GM23338 (cell line): ENCODE data around the gene DCTPP1. TPM values are rescaled to one million over a fixed set of nuclear protein-coding genes. Genes with fewer than 3 reads are reported as not detected.

Source experiments
- ATAC-seq: fragments of 200-7000 bp; cut with Tn5 transposase; 3 replicates; pipeline ENCODE4 v1.9.1; 2020
- DNase-seq: peaks from one replicate; pipeline ENCODE4 v3.0.0-alpha.2; 2015; ENCODE audit warnings: low spot score
- H2AFZ ChIP-seq: fragments of 200-600 bp; sonication (generic); 2 replicates; pipeline ENCODE4 v1.8.0; 2016; ENCODE audit warnings: antibody characterized with exemption, mild to moderate bottlenecking, moderate library complexity
- H3F3A ChIP-seq: fragments of 200-600 bp; sonication (generic); replicated peaks from 2 replicates; pipeline ENCODE4 v1.8.0; 2017; ENCODE audit warnings: antibody characterized with exemption, mixed run types, low read depth
- H3K27ac ChIP-seq: fragments of 200-600 bp; sonication (generic); 2 replicates; pipeline ENCODE4 v1.6.1; 2016; ENCODE audit warnings: low read depth
- H3K27me3 ChIP-seq: fragments of 200-600 bp; sonication (generic); 2 replicates; pipeline ENCODE4 v1.8.0; 2016; ENCODE audit warnings: mild to moderate bottlenecking, mixed run types, moderate library complexity; ENCODE audit not compliant: insufficient read depth
- H3K36me3 ChIP-seq: fragments of 200-600 bp; sonication (generic); 2 replicates; pipeline ENCODE4 v1.8.0; 2016; ENCODE audit warnings: mild to moderate bottlenecking; ENCODE audit not compliant: insufficient read depth
- H3K4me1 ChIP-seq: fragments of 200-600 bp; sonication (generic); 2 replicates; pipeline ENCODE4 v1.8.0; 2016; ENCODE audit warnings: mild to moderate bottlenecking, moderate library complexity; ENCODE audit not compliant: insufficient read depth
- H3K4me2 ChIP-seq: fragments of 200-600 bp; sonication (generic); 2 replicates; pipeline ENCODE4 v1.7.1; 2017; ENCODE audit warnings: mixed run types
- H3K4me3 ChIP-seq: fragments of 200-600 bp; sonication (generic); 2 replicates; pipeline ENCODE4 v1.6.1; 2016; ENCODE audit warnings: mixed run types
- H3K79me2 ChIP-seq: fragments of 200-600 bp; sonication (generic); replicated peaks from 2 replicates; pipeline ENCODE4 v1.8.0; 2017; ENCODE audit warnings: mild to moderate bottlenecking; ENCODE audit not compliant: insufficient read depth
- H3K9me2 ChIP-seq: fragments of 200-600 bp; sonication (generic); 2 replicates; pipeline ENCODE4 v1.8.0; 2017; ENCODE audit not compliant: insufficient read depth
- H4K20me1 ChIP-seq: fragments of 200-600 bp; sonication (generic); replicated peaks from 2 replicates; pipeline ENCODE4 v1.8.0; 2017; ENCODE audit warnings: mild to moderate bottlenecking; ENCODE audit not compliant: insufficient read depth
- H3K27ac Mint-ChIP-seq: 2 replicates; pipeline ENCODE4 v1.8.0; 2020; ENCODE audit warnings: inconsistent platforms, mild to moderate bottlenecking, moderate library complexity, mixed read lengths
- H3K27me3 Mint-ChIP-seq: 3 replicates; pipeline ENCODE4 v1.8.0; 2022; ENCODE audit warnings: low read depth, mild to moderate bottlenecking, moderate library complexity, mixed read lengths, inconsistent platforms; ENCODE audit not compliant: insufficient read depth, poor library complexity
- H3K36me3 Mint-ChIP-seq: 3 replicates; pipeline ENCODE4 v1.8.0; 2021; ENCODE audit warnings: low read depth, mild to moderate bottlenecking, inconsistent platforms, moderate library complexity, mixed read lengths
- H3K4me1 Mint-ChIP-seq: 3 replicates; pipeline ENCODE4 v1.8.0; 2020; ENCODE audit warnings: mild to moderate bottlenecking, inconsistent platforms, mixed read lengths
- H3K4me3 Mint-ChIP-seq: 3 replicates; pipeline ENCODE4 v1.8.0; 2021; ENCODE audit warnings: moderate library complexity, mild to moderate bottlenecking, inconsistent platforms, mixed read lengths
- H3K9me3 Mint-ChIP-seq: 3 replicates; pipeline ENCODE4 v1.8.0; 2020; ENCODE audit warnings: moderate library complexity, mild to moderate bottlenecking, inconsistent platforms, mixed read lengths
- CREB1 ChIP-seq: fragments of 250-450 bp; sonication (Bioruptor Pico); IDR thresholded peaks from 2 replicates; pipeline ENCODE4 v1.5.0; 2020; ENCODE audit warnings: low read depth, mild to moderate bottlenecking, moderate library complexity
- EZH2 ChIP-seq: fragments of 200-600 bp; sonication (generic); IDR thresholded peaks from one replicate; pipeline ENCODE4 v1.8.0; 2017; ENCODE audit warnings: antibody characterized with exemption, mild to moderate bottlenecking, low read depth; ENCODE audit not compliant: unreplicated experiment
- EZH2phosphoT487 ChIP-seq: fragments of 200-600 bp; sonication (generic); IDR thresholded peaks from one replicate; pipeline ENCODE4 v1.8.1; 2018; ENCODE audit warnings: antibody characterized with exemption; ENCODE audit not compliant: unreplicated experiment
- JUNB ChIP-seq: IDR thresholded peaks from one replicate; pipeline ENCODE4 v1.6.1; 2016; ENCODE audit warnings: antibody characterized with exemption; ENCODE audit not compliant: unreplicated experiment
- POLR2AphosphoS5 ChIP-seq: IDR thresholded peaks from 2 replicates; pipeline ENCODE4 v1.6.1; 2016; ENCODE audit warnings: antibody characterized with exemption, low read depth
- STAT1 ChIP-seq: IDR thresholded peaks from one replicate; pipeline ENCODE4 v1.6.1; 2016; ENCODE audit warnings: antibody characterized with exemption; ENCODE audit not compliant: unreplicated experiment
- ZNF114 ChIP-seq: fragments of 250-450 bp; sonication (Bioruptor Pico); IDR thresholded peaks from 2 replicates; pipeline ENCODE4 v1.5.0; 2020; ENCODE audit warnings: mild to moderate bottlenecking, moderate library complexity
- ZNF331 ChIP-seq: fragments of 250-450 bp; sonication (Bioruptor Pico); IDR thresholded peaks from 2 replicates; pipeline ENCODE4 v1.5.0; 2020; ENCODE audit warnings: low read depth, mild to moderate bottlenecking, moderate library complexity
- polyA plus RNA-seq: library from polyadenylated mRNA; unstranded; fragments of >200 nt; fragmentation: Nextera tagmentation; extraction: Ambion mirVana; gene quantifications from 2 replicates; pipeline ENCODE4 v1.2.1, GENCODE V29; 2016
- total RNA-seq: library from RNA; depleted of rRNA; stranded (reverse); fragments of >200 nt; shearing (Covaris generic); gene quantifications from 2 replicates; pipeline ENCODE4 v1.2.3, GENCODE V29; 2014
- TF ChIP-seq, protein P1 (sequence below), 2 experiments: fragments of 200-600 bp in 1 of 2; sonication (generic) in 1 of 2; conservative IDR thresholded peaks; 2 replicates each; pipeline versions ENCODE4 v1.5.1 to v1.6.1; 2016 to 2017; ENCODE audit warnings: antibody characterized with exemption in 2 of 2, low read depth in 2 of 2, mild to moderate bottlenecking in 2 of 2, moderate library complexity in 1 of 2
- TF ChIP-seq, protein P2 (sequence below): IDR thresholded peaks from one replicate; pipeline ENCODE4 v1.6.1; 2018; ENCODE audit warnings: antibody characterized with exemption; ENCODE audit not compliant: unreplicated experiment
- TF ChIP-seq, protein P3 (sequence below): IDR thresholded peaks from 2 replicates; pipeline ENCODE4 v1.6.1; 2016; ENCODE audit warnings: antibody characterized with exemption

The DCTPP1 gene
- total and polyA plus RNA-seq, 2 experiments from 2014 or later = 54.1 to 58.3 TPM

DNA sequence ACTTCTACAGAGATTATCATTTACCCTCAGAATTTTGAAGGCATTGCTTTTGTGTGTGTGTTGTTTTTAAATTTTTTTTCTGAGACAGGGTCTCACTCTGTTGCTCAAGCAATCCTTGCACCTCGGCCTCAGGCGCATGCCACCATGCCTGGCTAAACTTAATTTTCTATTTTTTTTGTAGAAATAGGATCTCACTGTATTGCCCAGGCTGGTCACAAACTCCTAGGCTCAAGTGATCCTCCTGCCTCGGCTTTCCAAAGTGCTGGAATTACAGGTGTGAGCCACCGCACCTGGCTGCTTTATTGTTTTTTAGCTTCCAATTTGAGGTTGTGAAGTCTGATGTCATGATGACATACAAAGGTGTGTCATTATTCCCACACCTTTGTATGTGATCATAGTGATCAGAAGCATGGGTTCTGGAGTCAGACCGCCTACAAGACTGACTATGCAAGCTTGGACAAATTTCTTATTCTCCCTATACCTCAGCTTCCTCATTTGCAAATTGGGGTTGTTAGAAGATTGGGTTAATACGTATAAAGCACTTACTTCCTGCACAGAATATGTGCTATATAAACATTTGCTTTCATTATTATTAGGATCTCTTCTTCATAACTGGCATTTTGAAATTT lies 10.0 kb upstream of the DCTPP1 start:
- no peak for ATAC-seq
- Histone ChIP-seq H3K4me2 (no peak overlapping the region), H3K9me2 (peaks cover 6% of the 10 kb centered on the region), H2AFZ (no peak overlapping the region), H4K20me1 (peaks cover 8% of the 10 kb centered on the region), H3K27ac (no peak overlapping the region), H3K36me3 (no peaks in the 10 kb centered on the region), H3F3A (peaks cover 6% of the 10 kb centered on the region; the same call in 1 of the 2 replicates), H3K27me3 (0 out of 2 replicates have a peak, but pooled peaks cover 3% of the 10 kb centered on the region), H3K4me3 (no peak overlapping the region), H3K4me1 (peaks cover 14% of the 10 kb centered on the region; the same call in 1 of the 2 replicates), H3K79me2 (peaks cover 11% of the 10 kb centered on the region)
- H3K9me3 Mint-ChIP-seq = peaks cover 11% of the 10 kb centered on the region; the same call in 2 of the 3 replicates
- peaks cover 19% of the 10 kb centered on the region for H3K36me3 Mint-ChIP-seq
- H3K4me3 Mint-ChIP-seq = no peak overlapping the region
- peaks cover 19% of the 10 kb centered on the region for H3K4me1 Mint-ChIP-seq
- TF ChIP-seq POLR2AphosphoS5 (no peak), EZH2 (no peak), STAT1 (no peak), EZH2phosphoT487 (no peak), CREB1 (CRISPR knock-in tag) (no peak), ZNF114 (CRISPR knock-in tag) (no peak), JUNB (no peak), ZNF331 (CRISPR knock-in tag) (no peak)
- TF ChIP-seq, protein P1, sequence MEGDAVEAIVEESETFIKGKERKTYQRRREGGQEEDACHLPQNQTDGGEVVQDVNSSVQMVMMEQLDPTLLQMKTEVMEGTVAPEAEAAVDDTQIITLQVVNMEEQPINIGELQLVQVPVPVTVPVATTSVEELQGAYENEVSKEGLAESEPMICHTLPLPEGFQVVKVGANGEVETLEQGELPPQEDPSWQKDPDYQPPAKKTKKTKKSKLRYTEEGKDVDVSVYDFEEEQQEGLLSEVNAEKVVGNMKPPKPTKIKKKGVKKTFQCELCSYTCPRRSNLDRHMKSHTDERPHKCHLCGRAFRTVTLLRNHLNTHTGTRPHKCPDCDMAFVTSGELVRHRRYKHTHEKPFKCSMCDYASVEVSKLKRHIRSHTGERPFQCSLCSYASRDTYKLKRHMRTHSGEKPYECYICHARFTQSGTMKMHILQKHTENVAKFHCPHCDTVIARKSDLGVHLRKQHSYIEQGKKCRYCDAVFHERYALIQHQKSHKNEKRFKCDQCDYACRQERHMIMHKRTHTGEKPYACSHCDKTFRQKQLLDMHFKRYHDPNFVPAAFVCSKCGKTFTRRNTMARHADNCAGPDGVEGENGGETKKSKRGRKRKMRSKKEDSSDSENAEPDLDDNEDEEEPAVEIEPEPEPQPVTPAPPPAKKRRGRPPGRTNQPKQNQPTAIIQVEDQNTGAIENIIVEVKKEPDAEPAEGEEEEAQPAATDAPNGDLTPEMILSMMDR (conservative IDR thresholded peaks at IDR 0.05; ENCODE audit: low read depth in 2 of 2) = no peak
- DNase-seq = no peak
- no peak overlapping the region for H3K27ac Mint-ChIP-seq
- H3K27me3 Mint-ChIP-seq = peaks cover 5% of the 10 kb centered on the region

DNA sequence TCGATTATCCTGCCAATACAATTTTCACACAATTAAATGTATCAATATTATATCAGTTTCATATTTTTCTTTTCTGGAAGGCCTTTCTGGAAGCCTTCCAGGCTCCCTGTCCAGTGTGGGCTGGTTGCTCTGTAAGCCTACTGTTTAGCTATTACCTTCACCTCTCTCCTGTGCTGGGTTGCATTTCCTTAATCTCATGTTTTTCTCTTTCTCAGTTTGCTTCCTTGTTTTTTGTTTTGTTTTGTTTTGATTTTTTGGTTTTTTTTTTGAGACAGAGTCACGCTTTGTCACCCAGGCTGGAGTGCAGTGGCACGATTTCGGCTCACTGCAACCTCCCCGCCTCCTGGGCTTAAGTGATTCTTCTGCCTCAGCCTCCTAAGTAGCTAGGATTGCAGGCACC lies 9.0 kb upstream of the DCTPP1 start:
- Histone ChIP-seq H3K4me1 (0 out of 2 replicates have a peak, but pooled peaks cover 6% of the 10 kb centered on the region), H4K20me1 (no peaks in the 10 kb centered on the region; the same call in 1 of the 2 replicates), H2AFZ (no peak overlapping the region), H3K79me2 (peaks cover under 1% of the 10 kb centered on the region), H3K4me3 (no peak overlapping the region), H3K9me2 (no peaks in the 10 kb centered on the region), H3K27me3 (0 out of 2 replicates have a peak, but pooled peaks cover 3% of the 10 kb centered on the region), H3K27ac (no peak overlapping the region), H3K4me2 (no peak overlapping the region), H3K36me3 (no peaks in the 10 kb centered on the region), H3F3A (peaks cover under 1% of the 10 kb centered on the region; the same call in 1 of the 2 replicates)
- DNase-seq = no peak
- Mint-ChIP-seq H3K36me3 (peaks cover 10% of the 10 kb centered on the region), H3K9me3 (peaks cover under 1% of the 10 kb centered on the region; the same call in 2 of the 3 replicates), H3K27me3 (peaks cover 7% of the 10 kb centered on the region), H3K4me3 (no peak overlapping the region), H3K27ac (no peak overlapping the region), H3K4me1 (peaks cover 12% of the 10 kb centered on the region)
- ATAC-seq = no peak
- TF ChIP-seq STAT1 = no peak
- TF ChIP-seq, protein P2, sequence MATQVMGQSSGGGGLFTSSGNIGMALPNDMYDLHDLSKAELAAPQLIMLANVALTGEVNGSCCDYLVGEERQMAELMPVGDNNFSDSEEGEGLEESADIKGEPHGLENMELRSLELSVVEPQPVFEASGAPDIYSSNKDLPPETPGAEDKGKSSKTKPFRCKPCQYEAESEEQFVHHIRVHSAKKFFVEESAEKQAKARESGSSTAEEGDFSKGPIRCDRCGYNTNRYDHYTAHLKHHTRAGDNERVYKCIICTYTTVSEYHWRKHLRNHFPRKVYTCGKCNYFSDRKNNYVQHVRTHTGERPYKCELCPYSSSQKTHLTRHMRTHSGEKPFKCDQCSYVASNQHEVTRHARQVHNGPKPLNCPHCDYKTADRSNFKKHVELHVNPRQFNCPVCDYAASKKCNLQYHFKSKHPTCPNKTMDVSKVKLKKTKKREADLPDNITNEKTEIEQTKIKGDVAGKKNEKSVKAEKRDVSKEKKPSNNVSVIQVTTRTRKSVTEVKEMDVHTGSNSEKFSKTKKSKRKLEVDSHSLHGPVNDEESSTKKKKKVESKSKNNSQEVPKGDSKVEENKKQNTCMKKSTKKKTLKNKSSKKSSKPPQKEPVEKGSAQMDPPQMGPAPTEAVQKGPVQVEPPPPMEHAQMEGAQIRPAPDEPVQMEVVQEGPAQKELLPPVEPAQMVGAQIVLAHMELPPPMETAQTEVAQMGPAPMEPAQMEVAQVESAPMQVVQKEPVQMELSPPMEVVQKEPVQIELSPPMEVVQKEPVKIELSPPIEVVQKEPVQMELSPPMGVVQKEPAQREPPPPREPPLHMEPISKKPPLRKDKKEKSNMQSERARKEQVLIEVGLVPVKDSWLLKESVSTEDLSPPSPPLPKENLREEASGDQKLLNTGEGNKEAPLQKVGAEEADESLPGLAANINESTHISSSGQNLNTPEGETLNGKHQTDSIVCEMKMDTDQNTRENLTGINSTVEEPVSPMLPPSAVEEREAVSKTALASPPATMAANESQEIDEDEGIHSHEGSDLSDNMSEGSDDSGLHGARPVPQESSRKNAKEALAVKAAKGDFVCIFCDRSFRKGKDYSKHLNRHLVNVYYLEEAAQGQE = no peak
- TF ChIP-seq ZNF331 (CRISPR knock-in tag) = no peak
- TF ChIP-seq, protein P3, sequence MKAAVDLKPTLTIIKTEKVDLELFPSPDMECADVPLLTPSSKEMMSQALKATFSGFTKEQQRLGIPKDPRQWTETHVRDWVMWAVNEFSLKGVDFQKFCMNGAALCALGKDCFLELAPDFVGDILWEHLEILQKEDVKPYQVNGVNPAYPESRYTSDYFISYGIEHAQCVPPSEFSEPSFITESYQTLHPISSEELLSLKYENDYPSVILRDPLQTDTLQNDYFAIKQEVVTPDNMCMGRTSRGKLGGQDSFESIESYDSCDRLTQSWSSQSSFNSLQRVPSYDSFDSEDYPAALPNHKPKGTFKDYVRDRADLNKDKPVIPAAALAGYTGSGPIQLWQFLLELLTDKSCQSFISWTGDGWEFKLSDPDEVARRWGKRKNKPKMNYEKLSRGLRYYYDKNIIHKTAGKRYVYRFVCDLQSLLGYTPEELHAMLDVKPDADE = no peak
- no peak for TF ChIP-seq POLR2AphosphoS5
- TF ChIP-seq, protein P1 (conservative IDR thresholded peaks at IDR 0.05; ENCODE audit: low read depth in 2 of 2) = no peak
- TF ChIP-seq ZNF114 (CRISPR knock-in tag) = no peak
